Sigmoid colon (tissue), 7 donors: ENCODE results near the gene YTHDF1. TPM values are rescaled to one million over a fixed set of nuclear protein-coding genes. Genes with fewer than 3 reads are reported as not detected.
A peak's percentile ranks its signal among the peaks of the same experiment; 100 is the strongest.

Experiments
- DNase-seq: peaks from one replicate; pipeline ENCODE4 v3.0.0-alpha.2; 2019
- H3K27ac ChIP-seq, 4 donors: fragments of 200-600 bp; sonication (generic); one replicate each; pipeline ENCODE4 v1.5.1; 2016 to 2019; ENCODE audit warnings: mild to moderate bottlenecking in 1 of 4
- H3K27me3 ChIP-seq, 3 donors: fragments of 200-600 bp; sonication (generic); one replicate each; pipeline ENCODE4 v1.5.1; 2019; ENCODE audit warnings: mild to moderate bottlenecking in 1 of 3
- H3K36me3 ChIP-seq, 4 donors: fragments of 200-600 bp; sonication (generic); one replicate each; pipeline ENCODE4 v1.5.1; 2016 to 2019
- H3K4me1 ChIP-seq, 4 donors: fragments of 200-600 bp; sonication (generic); one replicate each; pipeline ENCODE4 v1.5.1; 2017 to 2019
- H3K4me3 ChIP-seq, 4 donors: fragments of 200-600 bp; sonication (generic); one replicate each; pipeline ENCODE4 v1.5.1; 2017 to 2019; ENCODE audit warnings: mild to moderate bottlenecking in 2 of 4, moderate library complexity in 1 of 4
- H3K9me3 ChIP-seq, 4 donors: fragments of 200-600 bp in 3 of 4; sonication (generic) in 3 of 4; one replicate each; pipeline versions ENCODE4 v1.5.1 to v1.6.1; 2013 to 2019
- EP300 ChIP-seq, 4 donors: sonication (generic); formaldehyde crosslinking; IDR thresholded peaks; one replicate each; pipeline ENCODE4 v1.6.1; 2017; ENCODE audit warnings: antibody characterized with exemption in 4 of 4
- POLR2A ChIP-seq, 2 donors: fragments of 450-650 bp; IDR thresholded peaks; one replicate each; pipeline ENCODE4 v1.6.1; 2016; ENCODE audit warnings: antibody characterized with exemption in 2 of 2, mild to moderate bottlenecking in 2 of 2, moderate library complexity in 2 of 2
- POLR2AphosphoS5 ChIP-seq, 4 donors: sonication (generic); formaldehyde crosslinking; IDR thresholded peaks; one replicate each; pipeline ENCODE4 v1.6.1; 2017; ENCODE audit warnings: antibody characterized with exemption in 4 of 4
- WGBS, 2 donors: extraction: QIAGEN DNeasy Blood & Tissue Kit; methylation state at CpG; one replicate each; pipeline ENCODE4 v1.1.7; 2013; 5-methylcytosine and 5-hydroxymethylcytosine counted together
- intact Hi-C: fragments of 100-400 bp; cut with DNase I; formaldehyde crosslinking; loops from one replicate; pipeline ENCODE4 v1.15.1; 2023
- polyA plus RNA-seq, 3 donors: library from polyadenylated mRNA; stranded (reverse); fragments of 200-250 nt; gene quantifications; one replicate each; pipeline ENCODE4 v1.2.3, GENCODE V29; 2013
- total RNA-seq, 4 donors: library from RNA; depleted of rRNA; stranded (reverse); fragments of >200 nt; gene quantifications; one replicate each; pipeline ENCODE4 v1.1.0, GENCODE V29; 2016
- TF ChIP-seq, protein P1 (sequence below), 4 experiments: fragments of 450-650 bp in 3 of 4; fragments of 200-600 bp in 1 of 4; IDR thresholded peaks; one replicate each; pipeline ENCODE4 v1.5.1; 2016 to 2019; ENCODE audit warnings: antibody characterized with exemption in 4 of 4, mild to moderate bottlenecking in 3 of 4, moderate library complexity in 2 of 4
- donor health status: healthy with polysubstance abuse.
- donor health status: Bipolar disorder and iron deficiency.
- donor health status: healthy.

Gene YTHDF1
- total and polyA plus RNA-seq, 7 donors, result 15.3 to 25.0 (median 22.4) TPM

DNA sequence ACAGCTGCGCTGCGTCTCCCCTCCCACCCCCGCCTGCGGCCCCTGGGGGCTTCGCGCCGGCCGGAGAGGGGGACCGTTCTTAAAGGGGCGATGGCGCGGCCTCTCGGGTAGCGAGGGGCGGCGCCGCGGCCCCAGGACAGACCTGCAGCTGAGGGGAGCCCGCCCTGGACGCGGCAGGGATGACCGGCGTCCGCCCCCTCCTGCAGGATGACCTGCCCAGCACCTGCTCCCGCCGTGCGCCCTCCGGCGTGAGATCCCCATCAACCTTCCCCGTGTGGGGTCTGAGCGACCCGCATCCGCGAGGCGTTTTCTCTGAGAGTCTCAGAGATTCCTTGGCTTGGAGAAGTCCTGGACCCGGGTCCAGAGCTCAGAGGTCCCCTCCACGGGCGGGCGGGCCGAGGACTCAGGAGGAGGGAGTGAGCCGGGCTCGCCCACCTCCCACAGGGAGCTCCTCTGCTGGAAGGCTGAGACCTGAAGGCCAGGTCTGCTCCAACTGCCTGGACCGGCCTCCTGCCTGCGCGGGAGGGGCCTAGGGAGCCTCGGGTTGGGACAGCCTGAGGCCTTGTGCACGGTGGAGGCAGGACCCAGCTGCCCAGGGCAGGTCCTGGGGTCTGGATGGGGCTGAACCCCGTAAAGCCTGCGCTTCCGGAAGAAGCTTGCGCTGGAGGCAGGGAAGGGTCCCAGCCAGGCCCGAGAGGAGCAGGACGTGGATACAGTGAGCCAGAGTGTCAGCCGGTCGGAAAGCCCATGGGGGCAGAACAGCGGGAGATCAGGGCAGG, 38.9 kb upstream of the YTHDF1 start:
- H3K9me3 ChIP-seq, result no peaks in the 10 kb centered on the region
- H3K27ac ChIP-seq, result no peak overlapping the region
- H3K36me3 ChIP-seq, result no peaks in the 10 kb centered on the region
- intact Hi-C loops, result no loop called here
- peaks cover 23 to 77% (median 49%) of the 10 kb centered on the region in 3 donors for H3K27me3 ChIP-seq
- WGBS, 2 donors, result 10 to 16% methylated on average over 56 of the region's 56 CpGs
- H3K4me3 ChIP-seq, result peak overlapping the region in 2 of 4 donors; percentile 42 to 43
- peaks cover 0 to 17% (median 15%) of the 10 kb centered on the region in 4 donors for H3K4me1 ChIP-seq
- TF ChIP-seq POLR2AphosphoS5 (IDR thresholded peaks at IDR 0.05) (no peak), POLR2A (IDR thresholded peaks at IDR 0.05) (no peak), EP300 (IDR thresholded peaks at IDR 0.05) (no peak)
- TF ChIP-seq, protein P1, sequence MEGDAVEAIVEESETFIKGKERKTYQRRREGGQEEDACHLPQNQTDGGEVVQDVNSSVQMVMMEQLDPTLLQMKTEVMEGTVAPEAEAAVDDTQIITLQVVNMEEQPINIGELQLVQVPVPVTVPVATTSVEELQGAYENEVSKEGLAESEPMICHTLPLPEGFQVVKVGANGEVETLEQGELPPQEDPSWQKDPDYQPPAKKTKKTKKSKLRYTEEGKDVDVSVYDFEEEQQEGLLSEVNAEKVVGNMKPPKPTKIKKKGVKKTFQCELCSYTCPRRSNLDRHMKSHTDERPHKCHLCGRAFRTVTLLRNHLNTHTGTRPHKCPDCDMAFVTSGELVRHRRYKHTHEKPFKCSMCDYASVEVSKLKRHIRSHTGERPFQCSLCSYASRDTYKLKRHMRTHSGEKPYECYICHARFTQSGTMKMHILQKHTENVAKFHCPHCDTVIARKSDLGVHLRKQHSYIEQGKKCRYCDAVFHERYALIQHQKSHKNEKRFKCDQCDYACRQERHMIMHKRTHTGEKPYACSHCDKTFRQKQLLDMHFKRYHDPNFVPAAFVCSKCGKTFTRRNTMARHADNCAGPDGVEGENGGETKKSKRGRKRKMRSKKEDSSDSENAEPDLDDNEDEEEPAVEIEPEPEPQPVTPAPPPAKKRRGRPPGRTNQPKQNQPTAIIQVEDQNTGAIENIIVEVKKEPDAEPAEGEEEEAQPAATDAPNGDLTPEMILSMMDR (IDR thresholded peaks at IDR 0.05), result no peak
- DNase-seq, result no peak

DNA sequence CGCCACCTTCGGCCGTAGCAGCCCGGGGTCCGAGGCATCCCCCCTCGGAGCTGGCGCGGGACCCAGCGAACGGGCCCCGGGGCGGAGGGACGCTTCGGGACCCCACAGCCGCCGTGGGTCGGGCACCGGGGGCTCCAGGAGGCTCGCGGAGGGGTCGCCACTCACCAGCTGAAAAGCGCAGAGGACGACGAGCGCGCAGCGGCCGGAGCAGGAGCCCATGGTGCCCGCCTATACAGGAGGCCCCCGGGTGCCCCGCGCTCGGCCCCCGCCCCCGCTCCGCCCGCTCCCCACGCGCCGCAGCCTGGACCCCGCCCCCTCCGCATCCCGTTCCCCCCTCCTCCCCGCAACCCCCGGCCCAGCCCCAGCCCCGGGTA, 38.3 kb upstream of the YTHDF1 start, which contains the start of gene NKAIN4:
NKAIN4 (minus strand) TSS at position 232 of the 374 bp plus-strand sequence; CDS start at position 219, 13 bp downstream.
- Histone ChIP-seq H3K27ac (no peak within 1 kb of the TSS), H3K36me3 (no peaks in the 10 kb centered on the region), H3K4me3 (peak within 1 kb of the TSS; percentile 14 to 43 (median 32)), H3K27me3 (peaks cover 23 to 78% (median 44%) of the 10 kb centered on the region in 3 donors), H3K9me3 (no peaks in the 10 kb centered on the region), H3K4me1 (peaks cover 0 to 17% (median 15%) of the 10 kb centered on the region in 4 donors)
- TF ChIP-seq POLR2A (IDR thresholded peaks at IDR 0.05) (no peak), EP300 (IDR thresholded peaks at IDR 0.05) (no peak), POLR2AphosphoS5 (IDR thresholded peaks at IDR 0.05) (no peak)
- TF ChIP-seq, protein P1 (IDR thresholded peaks at IDR 0.05), result no peak
- no peak for DNase-seq
- WGBS, 2 donors, result 2 to 10% methylated on average over 46 of the region's 46 CpGs
- intact Hi-C loops, result no loop called here

DNA sequence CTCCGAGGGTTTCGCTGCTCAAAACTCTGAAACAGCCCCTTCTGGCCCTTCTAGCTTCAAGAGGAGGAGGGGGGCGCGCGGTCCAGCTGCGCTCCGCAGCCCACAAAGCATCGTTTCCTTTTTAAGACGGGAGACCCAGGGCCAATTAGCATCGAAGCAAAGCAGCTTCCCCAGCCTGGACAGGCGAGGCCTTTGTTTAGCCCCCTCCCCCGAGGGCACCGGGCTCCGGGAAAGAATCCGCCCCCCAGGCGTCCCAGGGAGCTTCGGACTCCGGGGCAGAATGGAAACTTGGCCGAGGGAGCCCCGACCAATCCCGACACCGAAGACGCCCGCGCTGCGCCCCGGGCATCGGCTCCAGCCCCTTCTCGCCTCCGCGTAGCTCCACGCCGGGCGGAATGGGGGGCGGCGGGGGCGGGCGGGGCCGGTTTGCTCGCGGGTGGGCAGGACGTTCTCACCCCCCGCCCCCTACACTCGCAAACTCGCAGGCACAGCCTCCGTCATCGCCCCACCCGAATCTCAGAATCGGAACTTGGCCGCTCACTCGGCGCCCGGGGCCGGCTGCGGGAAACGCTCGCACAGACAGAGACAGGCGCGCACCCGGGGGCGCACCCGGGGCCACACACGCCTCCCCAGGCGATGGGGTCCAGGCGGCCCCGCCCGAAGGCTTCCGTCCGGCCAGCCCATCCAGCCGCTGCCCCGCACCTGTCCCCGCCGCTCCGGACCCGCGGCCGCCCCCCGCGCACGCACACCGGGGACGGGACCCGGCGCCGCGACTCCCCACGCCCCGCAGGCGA, 37.7 kb upstream of the YTHDF1 start:
- Histone ChIP-seq H3K27ac (no peak overlapping the region), H3K4me1 (peaks cover 0 to 17% (median 15%) of the 10 kb centered on the region in 4 donors), H3K27me3 (peaks cover 23 to 79% (median 47%) of the 10 kb centered on the region in 3 donors), H3K36me3 (no peaks in the 10 kb centered on the region), H3K4me3 (peak overlapping the region; percentile 14 to 43 (median 32)), H3K9me3 (no peaks in the 10 kb centered on the region)
- no peak for DNase-seq
- WGBS, 2 donors, result 2 to 5% methylated on average over 89 of the region's 89 CpGs
- intact Hi-C loops, result no loop called here
- TF ChIP-seq, protein P1 (IDR thresholded peaks at IDR 0.05), result no peak
- TF ChIP-seq POLR2AphosphoS5 (IDR thresholded peaks at IDR 0.05) (no peak), POLR2A (IDR thresholded peaks at IDR 0.05) (no peak), EP300 (IDR thresholded peaks at IDR 0.05) (no peak)

DNA sequence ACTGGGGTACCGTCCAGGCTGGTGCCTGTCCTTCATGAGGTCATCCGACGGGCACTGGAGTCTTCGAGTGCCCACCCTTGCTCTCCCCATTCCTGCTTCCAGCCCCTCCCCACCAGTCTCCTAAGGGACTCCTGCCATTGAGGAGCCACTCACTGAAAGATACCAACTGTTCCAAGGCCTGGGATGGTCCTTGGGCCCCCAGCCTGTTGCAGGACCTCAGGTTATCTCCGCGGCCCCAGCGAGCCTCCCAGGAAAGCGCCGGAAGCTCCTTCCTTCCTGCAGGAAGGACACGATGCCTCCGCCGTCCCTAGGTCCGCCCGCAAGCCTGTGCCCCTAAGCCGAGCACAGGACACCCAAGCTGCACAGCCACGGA, 37.1 kb upstream of the YTHDF1 start:
- Histone ChIP-seq H3K36me3 (no peaks in the 10 kb centered on the region), H3K9me3 (no peaks in the 10 kb centered on the region), H3K27ac (no peak overlapping the region), H3K27me3 (peaks cover 23 to 85% (median 53%) of the 10 kb centered on the region in 3 donors), H3K4me3 (peak overlapping the region in 3 of 4 donors; percentile 23 to 43 (median 42)), H3K4me1 (peaks cover 0 to 17% (median 15%) of the 10 kb centered on the region in 4 donors)
- TF ChIP-seq, protein P1 (IDR thresholded peaks at IDR 0.05), result no peak
- TF ChIP-seq POLR2AphosphoS5 (IDR thresholded peaks at IDR 0.05) (no peak), EP300 (IDR thresholded peaks at IDR 0.05) (no peak), POLR2A (IDR thresholded peaks at IDR 0.05) (no peak)
- intact Hi-C loops, result no loop called here
- DNase-seq, result no peak
- 12 to 27% methylated on average over 16 of the region's 16 CpGs for WGBS, 2 donors
